T-helper 1 cell (primary cell): ENCODE results near the gene NFKB2.
A peak's percentile ranks its signal among the peaks of the same experiment; 100 is the strongest.

Source experiments
- DNase-seq, 5 donors: peaks; one replicate each; pipeline ENCODE4 v3.0.0-alpha.2; 2012 to 2020

Gene NFKB2

DNA sequence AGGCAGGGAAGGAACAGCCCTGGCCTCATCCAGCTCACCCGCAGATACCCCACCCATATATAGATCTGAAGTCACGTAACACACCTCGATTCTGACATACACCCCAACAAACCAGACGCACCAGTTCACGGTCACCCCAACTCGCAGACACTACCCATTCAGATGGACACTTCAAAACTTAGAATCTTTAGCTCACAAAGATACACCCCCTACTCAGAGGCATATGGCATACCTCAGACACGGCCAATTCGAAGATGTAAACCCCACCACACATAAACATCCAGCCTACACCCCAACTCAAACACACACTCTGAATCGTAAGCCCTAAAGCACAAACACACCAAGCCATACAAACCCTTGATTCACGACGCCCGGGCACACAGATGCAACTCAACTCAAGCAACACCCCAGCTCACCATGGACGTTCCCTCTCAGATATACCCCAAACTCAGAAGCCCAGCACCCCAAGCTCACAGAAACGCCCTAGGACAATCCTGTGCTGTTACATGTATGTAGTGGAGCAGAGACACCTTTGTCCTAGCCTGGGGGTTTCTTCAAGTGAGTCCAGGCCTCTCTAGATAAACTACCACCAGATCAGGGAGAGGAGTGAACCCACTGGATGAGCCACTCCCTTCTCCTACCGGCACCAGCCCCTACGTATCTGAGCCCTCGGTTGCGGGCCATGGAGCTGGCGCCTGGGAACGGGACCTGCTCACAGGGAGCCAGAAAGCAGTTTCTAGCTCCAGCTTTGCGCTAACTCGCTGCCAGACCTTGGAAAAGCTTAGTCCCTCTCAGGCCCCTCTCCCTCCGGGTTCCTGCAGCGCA, 14.3 kb downstream of the NFKB2 start:
- no peak for DNase-seq

- peak in 2 of 5 donors; percentile 45 to 46 for DNase-seq
Measured at GRCh38 chr10:102410429-102411073, 15.0 kb downstream of the NFKB2 start.

DNA sequence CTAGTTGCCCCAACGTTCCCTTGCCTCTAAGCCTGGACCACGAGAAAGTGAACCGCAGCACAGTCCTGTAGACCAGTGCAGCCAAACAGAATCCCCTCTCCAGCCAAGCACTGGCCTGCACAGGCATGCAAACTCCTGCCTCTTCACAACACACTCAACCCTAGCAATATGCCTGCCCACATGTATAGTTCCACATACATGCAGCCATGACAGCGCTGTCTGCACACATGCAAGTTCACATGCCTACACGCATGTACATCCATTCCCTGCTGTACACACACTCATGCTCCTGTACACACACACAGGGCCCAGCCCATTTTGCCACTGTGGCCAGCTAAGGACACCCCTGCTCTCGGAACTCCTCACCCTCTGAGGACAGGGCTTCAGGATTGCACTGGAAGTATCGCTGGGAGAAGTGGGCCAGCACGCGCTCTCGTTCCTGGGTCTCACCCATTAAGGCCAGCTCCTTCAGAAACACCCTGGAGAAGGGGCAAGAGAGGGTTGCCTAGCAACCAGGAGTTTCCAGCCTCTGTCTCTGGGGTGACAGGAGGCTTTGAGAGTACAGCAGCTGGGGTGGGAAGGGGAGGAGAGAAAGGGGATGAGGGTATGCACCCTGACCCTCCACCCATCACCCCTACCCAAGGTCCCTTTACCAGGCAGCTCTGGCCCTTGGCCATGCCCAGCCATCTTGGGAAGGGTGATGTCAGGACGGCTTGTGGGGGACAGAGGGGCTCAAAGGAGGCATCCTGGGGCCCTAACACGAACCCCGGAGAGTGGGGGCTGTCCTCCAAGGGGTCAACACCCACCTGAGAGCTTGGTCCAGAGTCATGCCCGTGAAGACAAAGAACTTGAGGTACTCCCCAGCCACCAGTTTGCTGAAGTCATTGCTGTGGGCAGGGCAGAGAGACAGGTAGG, 16.1 kb downstream of the NFKB2 start:
- no peak for DNase-seq

- DNase-seq = no peak
Measured at GRCh38 chr10:102412293-102412692, 16.8 kb downstream of the NFKB2 start.

DNA sequence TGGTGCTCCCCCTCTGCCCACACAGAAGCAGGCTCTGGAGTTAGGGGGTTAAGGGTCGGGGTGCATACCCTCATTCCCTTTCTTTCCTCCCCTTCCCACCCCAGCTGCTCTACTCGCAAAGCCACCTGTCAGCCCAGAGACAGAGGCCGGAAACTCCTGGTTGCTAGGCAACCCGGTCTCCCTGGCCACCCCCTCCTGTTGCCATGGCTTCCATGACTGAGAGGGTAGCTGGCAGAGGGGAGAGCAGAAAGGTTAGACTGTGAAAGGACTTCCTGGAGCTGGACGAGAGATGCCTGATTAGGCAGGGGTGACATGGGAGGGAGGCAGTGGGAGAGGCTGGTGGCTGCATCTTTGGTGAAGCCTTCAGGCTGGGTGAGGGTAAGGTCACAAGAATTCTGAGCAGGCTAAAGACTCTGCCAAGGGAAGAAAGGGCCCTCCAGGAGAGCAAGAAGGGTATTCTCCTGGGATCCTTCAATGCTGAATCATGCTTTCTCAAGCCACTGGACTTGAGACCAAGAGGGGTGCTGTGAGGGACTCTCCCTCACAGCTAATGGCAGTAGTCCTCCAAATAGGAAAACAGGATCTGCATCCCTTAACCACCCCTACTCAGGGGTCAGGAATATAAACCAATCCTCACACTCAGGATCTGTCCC, 17.7 kb downstream of the NFKB2 start:
- no peak for DNase-seq

DNA sequence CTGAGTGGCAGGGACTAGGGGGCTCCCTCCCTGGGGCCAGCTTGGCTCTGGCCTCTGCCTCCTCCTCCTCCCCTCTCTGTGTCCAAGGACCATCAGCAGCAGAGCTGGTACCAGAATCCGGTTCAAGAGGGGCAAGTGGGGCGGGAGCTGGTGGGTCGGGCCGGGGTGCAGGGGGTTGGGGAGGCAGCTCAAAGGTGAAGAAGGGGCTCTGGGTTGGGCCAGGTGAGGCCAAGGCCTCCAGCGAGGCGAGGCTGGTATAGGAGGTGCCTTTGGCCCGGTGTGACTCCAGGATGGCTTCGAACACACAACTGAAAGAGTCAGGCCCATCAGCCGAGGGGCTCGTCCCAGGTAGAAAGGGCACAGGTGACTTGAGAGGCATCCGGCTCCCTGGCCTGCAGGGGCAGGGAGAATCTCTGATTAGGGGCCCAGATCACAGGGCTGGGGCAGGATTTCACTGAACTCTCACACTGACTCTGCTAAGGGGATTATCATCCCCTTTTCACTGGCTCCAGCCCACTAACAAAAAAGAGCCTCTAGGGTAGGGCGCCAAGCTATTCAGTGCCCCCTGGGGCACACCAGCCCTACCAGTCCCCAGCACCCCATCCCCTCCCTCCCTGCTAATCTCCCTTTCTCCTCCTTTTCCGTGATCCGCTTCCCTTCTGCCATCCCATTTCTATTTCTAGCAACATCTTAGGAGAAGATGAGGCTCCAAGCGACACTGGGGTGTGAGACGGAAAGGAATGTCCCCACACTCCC, 18.5 kb downstream of the NFKB2 start:
- DNase-seq = no peak

GRCh38 chr10:102414749-102415148, 19.2 kb downstream of the NFKB2 start:
- DNase-seq = no peak

GRCh38 chr10:102416283-102416682, 20.8 kb downstream of the NFKB2 start:
- no peak for DNase-seq

GRCh38 chr10:102416695-102417094, 21.2 kb downstream of the NFKB2 start:
- no peak for DNase-seq

GRCh38 chr10:102418622-102419268, 23.2 kb downstream of the NFKB2 start, which contains the start of gene PSD:
TSS of gene PSD (minus strand) at chr10:102418785. CDS start at chr10:102417038, 1,747 bp downstream.
- no peak for DNase-seq

GRCh38 chr10:102419269-102420180, 24.0 kb downstream of the NFKB2 start:
- DNase-seq = peak; percentile 49 to 68 (median 60)

DNA sequence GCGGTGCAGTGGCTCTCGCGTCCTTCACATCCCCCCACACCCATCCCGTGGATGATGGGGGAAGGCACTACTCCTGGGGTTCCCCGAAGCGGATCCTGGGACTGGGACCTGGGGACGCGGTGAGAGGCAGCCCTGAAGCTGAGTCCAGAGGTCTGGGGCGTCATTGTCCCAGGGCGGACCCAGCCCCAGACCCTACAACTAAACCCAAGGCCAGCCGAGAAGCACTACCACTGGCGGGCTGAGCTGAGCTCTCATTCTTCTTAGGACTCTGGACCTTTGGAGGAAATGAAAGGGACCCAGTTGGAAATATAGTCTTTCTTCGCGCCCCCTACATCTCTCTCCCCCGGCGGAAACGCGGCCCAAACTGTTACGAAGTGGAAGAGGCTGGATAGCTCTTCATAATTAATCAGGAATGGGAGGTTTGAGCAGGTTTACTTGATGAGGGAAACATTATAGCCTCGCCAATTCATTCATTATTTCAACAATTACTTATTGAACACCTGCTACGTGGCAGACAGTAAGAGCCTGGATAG, 24.7 kb downstream of the NFKB2 start:
- no peak for DNase-seq

DNA sequence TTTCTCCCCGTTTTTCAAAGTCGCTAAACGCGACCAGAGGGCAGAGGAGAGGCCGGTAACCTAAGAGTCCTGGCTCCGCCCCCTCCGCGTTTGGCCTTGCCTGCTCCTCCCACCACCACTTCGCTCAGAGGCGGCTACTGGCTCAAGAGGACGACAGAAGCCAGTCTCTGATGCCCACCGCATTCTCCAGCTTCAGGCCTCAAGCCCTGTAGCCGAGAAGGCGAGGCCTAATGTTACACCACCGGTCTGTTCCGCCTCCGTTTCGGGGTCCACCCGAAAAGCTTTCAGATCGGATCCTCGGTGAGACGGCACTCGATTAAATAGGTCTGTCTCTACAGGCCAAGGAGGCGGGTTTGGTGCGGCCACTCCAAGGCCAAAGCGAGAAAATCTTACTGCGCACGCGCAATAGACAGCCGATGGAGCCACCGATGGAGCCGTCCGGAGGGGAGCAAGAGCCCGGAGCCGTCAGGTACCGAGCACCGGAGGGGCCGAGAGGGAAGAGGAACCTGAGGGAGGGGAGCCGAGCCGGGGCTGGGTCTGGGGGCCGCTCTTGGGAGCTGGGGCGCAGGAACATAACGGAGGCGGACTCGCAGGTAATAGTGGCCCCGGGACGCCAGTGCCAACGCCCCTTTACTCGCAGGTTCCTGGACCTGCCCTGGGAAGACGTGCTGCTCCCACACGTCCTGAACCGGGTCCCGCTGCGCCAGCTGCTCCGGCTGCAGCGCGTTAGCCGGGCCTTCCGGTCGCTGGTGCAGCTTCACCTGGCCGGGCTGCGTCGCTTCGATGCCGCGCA, 25.4 kb downstream of the NFKB2 start, which contains the start of gene FBXL15:
Gene FBXL15, plus strand, starts transcription at position 123 of the 793 bp plus-strand sequence. Its CDS starts 294 bp downstream, at position 417.
- peak; percentile 83 to 95 (median 92) for DNase-seq

DNA sequence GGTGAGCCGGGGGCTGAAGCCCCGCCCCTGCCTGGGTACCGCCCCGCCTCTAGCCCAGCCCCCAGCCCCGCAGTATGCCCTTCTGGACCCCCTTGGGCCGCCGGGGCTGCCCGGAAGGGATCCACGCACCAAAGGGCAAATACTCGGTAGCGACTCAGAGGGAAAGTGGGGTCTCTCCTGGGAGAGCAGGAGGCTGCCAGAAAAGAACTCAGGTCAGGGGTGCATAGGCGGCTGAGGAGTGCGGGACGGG, 25.9 kb downstream of the NFKB2 start:
- DNase-seq = no peak

DNA sequence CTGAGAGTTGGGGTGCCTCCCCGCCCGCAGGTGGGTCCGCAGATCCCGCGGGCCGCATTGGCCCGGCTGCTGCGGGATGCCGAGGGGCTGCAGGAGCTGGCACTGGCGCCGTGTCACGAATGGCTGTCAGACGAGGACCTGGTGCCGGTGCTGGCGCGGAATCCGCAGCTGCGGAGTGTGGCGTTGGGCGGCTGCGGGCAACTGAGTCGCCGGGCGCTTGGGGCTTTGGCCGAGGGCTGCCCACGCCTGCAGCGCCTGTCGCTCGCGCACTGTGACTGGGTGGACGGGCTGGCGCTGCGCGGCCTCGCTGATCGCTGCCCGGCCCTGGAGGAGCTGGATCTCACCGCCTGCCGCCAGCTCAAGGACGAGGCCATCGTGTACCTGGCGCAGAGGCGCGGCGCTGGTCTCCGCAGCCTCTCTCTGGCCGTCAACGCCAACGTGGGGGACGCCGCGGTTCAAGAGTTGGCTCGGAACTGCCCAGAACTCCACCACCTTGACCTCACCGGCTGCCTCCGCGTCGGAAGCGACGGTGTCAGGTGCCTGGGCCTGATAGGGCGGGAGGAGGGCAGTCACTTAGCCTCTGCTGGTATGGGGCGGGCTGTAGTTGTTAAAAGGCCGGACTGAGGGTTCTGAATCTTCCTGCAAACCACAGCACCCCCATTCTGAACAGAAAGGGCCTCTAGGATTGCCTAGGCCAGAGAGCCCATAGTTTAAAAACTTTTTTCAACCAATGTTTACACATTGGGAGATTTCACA, 26.4 kb downstream of the NFKB2 start:
- DNase-seq = peak in 1 of 5 donors; percentile 28

DNA sequence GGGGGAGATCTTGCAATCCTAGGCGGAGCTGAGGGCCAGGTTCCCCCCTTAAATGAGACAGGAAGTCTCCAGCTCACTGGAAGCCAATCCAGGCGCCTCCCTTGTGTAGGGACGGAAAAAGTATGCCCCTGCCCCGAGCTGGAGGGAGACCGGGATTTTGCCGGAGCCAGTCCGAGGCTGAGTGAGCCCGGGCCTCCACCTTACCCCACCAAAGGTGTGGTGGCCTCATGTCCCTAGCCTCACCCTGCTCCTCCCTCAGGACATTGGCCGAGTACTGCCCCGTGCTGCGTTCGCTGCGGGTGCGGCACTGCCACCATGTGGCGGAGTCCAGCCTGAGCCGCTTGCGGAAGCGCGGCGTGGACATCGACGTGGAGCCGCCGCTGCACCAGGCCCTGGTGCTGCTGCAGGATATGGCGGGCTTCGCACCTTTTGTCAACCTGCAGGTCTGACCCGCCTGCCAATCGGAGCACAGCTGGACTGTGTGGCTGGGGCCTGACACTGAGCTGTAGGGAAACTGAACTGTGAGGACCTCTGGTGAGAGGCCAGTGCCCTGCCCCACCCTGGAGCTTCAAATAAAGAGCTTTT, 27.1 kb downstream of the NFKB2 start:
- DNase-seq = peak in 2 of 5 donors; percentile 37 to 67

- no peak for DNase-seq
Measured at GRCh38 chr10:102423372-102423968, 28.0 kb downstream of the NFKB2 start.
